Ectodermal cell (in vitro differentiated cells): ENCODE measurements around the gene LRCH1.

Experiments
- H3K27ac ChIP-seq: 2 replicates; pipeline ENCODE4 v1.7.0; 2013; ENCODE audit warnings: mild to moderate bottlenecking, low read depth, low read length; ENCODE audit not compliant: insufficient read depth, poor library complexity, severe bottlenecking
- H3K27me3 ChIP-seq: 2 replicates; pipeline ENCODE4 v1.7.0; 2013; ENCODE audit warnings: mild to moderate bottlenecking, low read length; ENCODE audit not compliant: insufficient read depth, control insufficient read depth, poor library complexity, severe bottlenecking
- H3K36me3 ChIP-seq: one replicate; pipeline ENCODE4 v1.7.0; 2013; ENCODE audit warnings: low read length; ENCODE audit not compliant: control insufficient read depth, insufficient read depth
- H3K4me1 ChIP-seq: one replicate; pipeline ENCODE4 v1.7.0; 2013; ENCODE audit warnings: low read length; ENCODE audit not compliant: control insufficient read depth, insufficient read depth
- H3K4me3 ChIP-seq: 2 replicates; pipeline ENCODE4 v1.7.0; 2013; ENCODE audit warnings: low read depth, low read length, control low read depth; ENCODE audit not compliant: insufficient read depth
- H3K9me3 ChIP-seq: 2 replicates; pipeline ENCODE4 v1.7.0; 2013; ENCODE audit warnings: mild to moderate bottlenecking, low read length, moderate library complexity; ENCODE audit not compliant: control insufficient read depth
- WGBS, 2 experiments: methylation state at CpG; one replicate each; pipeline ENCODE4 v1.1.7; 2013; ENCODE audit warnings: missing lambda C conversion rate in 2 of 2; 5-methylcytosine and 5-hydroxymethylcytosine counted together

Gene LRCH1

GRCh38 chr13:46609052-46609451 is 56.1 kb downstream of the LRCH1 start:
- Histone ChIP-seq H3K4me3 (no peak overlapping the region), H3K4me1 (no peaks in the 10 kb centered on the region), H3K27me3 (no peaks in the 10 kb centered on the region), H3K27ac (no peak overlapping the region), H3K36me3 (no peaks in the 10 kb centered on the region), H3K9me3 (no peaks in the 10 kb centered on the region)
- 93 to 96% methylated on average over 4 of the region's 4 CpGs for WGBS, 2 experiments

- Histone ChIP-seq H3K27me3 (no peaks in the 10 kb centered on the region), H3K27ac (no peak overlapping the region), H3K4me3 (no peak overlapping the region), H3K4me1 (no peaks in the 10 kb centered on the region), H3K9me3 (no peaks in the 10 kb centered on the region), H3K36me3 (no peaks in the 10 kb centered on the region)
- WGBS, 2 experiments = 82 to 90% methylated on average over 5 of the region's 6 CpGs
Observed at GRCh38 chr13:46609726-46610125, 56.8 kb downstream of the LRCH1 start.

- H3K36me3 ChIP-seq = no peaks in the 10 kb centered on the region
- no peaks in the 10 kb centered on the region for H3K9me3 ChIP-seq
- no peaks in the 10 kb centered on the region for H3K4me1 ChIP-seq
- no peaks in the 10 kb centered on the region for H3K27me3 ChIP-seq
- H3K27ac ChIP-seq = no peak overlapping the region
- H3K4me3 ChIP-seq = no peak overlapping the region
- WGBS, 2 experiments = 78 to 97% methylated on average over 1 to 3 of the region's 3 CpGs
Observed at GRCh38 chr13:46612267-46612666, 59.3 kb downstream of the LRCH1 start.

GRCh38 chr13:46613409-46614049 is 60.6 kb downstream of the LRCH1 start:
- H3K27me3 ChIP-seq = no peaks in the 10 kb centered on the region
- WGBS, 2 experiments = 93 to 94% methylated on average over 7 of the region's 8 CpGs
- no peak overlapping the region for H3K4me3 ChIP-seq
- H3K9me3 ChIP-seq = no peaks in the 10 kb centered on the region
- H3K4me1 ChIP-seq = no peaks in the 10 kb centered on the region
- H3K27ac ChIP-seq = no peak overlapping the region
- no peaks in the 10 kb centered on the region for H3K36me3 ChIP-seq

GRCh38 chr13:46614582-46614981 is 61.6 kb downstream of the LRCH1 start:
- Histone ChIP-seq H3K36me3 (no peaks in the 10 kb centered on the region), H3K9me3 (no peaks in the 10 kb centered on the region), H3K4me3 (no peak overlapping the region), H3K27me3 (no peaks in the 10 kb centered on the region), H3K4me1 (no peaks in the 10 kb centered on the region), H3K27ac (no peak overlapping the region)
- 95 to 100% methylated on average over 6 to 7 of the region's 7 CpGs for WGBS, 2 experiments

GRCh38 chr13:46615888-46616531 is 63.0 kb downstream of the LRCH1 start:
- H3K4me3 ChIP-seq = no peak overlapping the region
- WGBS, 2 experiments = 91 to 92% methylated on average over 6 to 8 of the region's 8 CpGs
- H3K4me1 ChIP-seq = no peaks in the 10 kb centered on the region
- H3K27me3 ChIP-seq = no peaks in the 10 kb centered on the region
- no peak overlapping the region for H3K27ac ChIP-seq
- no peaks in the 10 kb centered on the region for H3K36me3 ChIP-seq
- no peaks in the 10 kb centered on the region for H3K9me3 ChIP-seq

DNA sequence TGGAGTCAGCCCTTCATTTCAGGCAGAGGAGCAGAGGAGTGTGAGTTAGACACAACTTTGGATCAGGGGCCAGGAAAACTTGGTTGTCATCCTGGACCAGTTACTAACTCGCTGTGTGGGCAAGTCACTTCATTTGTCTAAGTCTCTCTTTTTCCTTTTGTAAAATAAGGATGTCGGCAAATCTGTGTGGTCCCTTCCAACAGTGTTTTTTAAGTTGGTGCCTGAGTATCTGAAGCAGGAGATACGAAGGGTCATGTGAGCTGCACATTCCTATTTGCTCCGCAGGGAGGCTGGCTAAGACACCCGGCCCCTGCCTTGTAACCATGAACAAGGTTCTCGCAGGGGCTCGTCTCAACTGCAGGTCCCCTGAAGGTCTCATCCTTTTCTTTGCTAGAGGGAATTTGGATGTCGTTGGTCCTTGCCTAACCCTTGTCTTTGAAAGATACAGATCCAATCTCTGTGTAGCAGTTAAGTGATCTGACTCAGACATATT is 64.3 kb downstream of the LRCH1 start:
- Histone ChIP-seq H3K27ac (no peak overlapping the region), H3K9me3 (no peaks in the 10 kb centered on the region), H3K4me1 (no peaks in the 10 kb centered on the region), H3K4me3 (no peak overlapping the region), H3K36me3 (no peaks in the 10 kb centered on the region), H3K27me3 (no peaks in the 10 kb centered on the region)
- 76 to 83% methylated on average over 8 of the region's 8 CpGs for WGBS, 2 experiments

DNA sequence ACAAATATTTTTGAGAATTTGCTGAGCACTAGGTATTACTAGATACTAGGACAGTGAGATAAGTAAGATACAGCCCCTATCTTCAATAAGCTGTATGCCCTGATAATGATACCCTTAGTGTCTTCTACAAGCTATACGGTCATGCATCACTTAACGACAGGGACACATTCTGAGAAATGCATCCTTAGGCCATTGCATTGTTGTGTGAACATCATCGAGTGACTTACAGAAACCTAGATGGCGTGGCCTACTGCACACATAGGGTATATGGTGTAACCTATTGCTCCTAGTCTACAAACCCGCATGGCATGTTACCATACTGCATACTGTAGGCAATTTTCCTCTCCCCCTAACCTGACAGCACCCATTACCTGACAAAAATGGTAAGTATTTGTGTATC is 64.9 kb downstream of the LRCH1 start:
- WGBS, 2 experiments = 83 to 85% methylated on average over 5 of the region's 5 CpGs
- H3K27ac ChIP-seq = no peak overlapping the region

GRCh38 chr13:46618694-46619254 is 65.8 kb downstream of the LRCH1 start:
- H3K36me3 ChIP-seq = no peaks in the 10 kb centered on the region
- H3K9me3 ChIP-seq = no peaks in the 10 kb centered on the region
- H3K4me3 ChIP-seq = no peak overlapping the region
- no peaks in the 10 kb centered on the region for H3K27me3 ChIP-seq
- no peak overlapping the region for H3K27ac ChIP-seq
- H3K4me1 ChIP-seq = no peaks in the 10 kb centered on the region
- WGBS, 2 experiments = 93 to 95% methylated on average over 2 to 3 of the region's 3 CpGs

More for the DNA sequence above, 64.9 kb downstream of the LRCH1 start:
- Histone ChIP-seq H3K9me3 (no peaks in the 10 kb centered on the region), H3K27me3 (no peaks in the 10 kb centered on the region), H3K4me3 (no peak overlapping the region), H3K4me1 (no peaks in the 10 kb centered on the region), H3K36me3 (no peaks in the 10 kb centered on the region)

- H3K4me1 ChIP-seq = no peaks in the 10 kb centered on the region
Observed at GRCh38 chr13:46620029-46620428, 67.1 kb downstream of the LRCH1 start.

More at GRCh38 chr13:46620029-46620428, 67.1 kb downstream of the LRCH1 start:
- H3K27me3 ChIP-seq = no peaks in the 10 kb centered on the region
- 82 to 92% methylated on average over 5 of the region's 5 CpGs for WGBS, 2 experiments
- no peaks in the 10 kb centered on the region for H3K36me3 ChIP-seq
- H3K9me3 ChIP-seq = no peaks in the 10 kb centered on the region
- H3K4me3 ChIP-seq = no peak overlapping the region
- no peak overlapping the region for H3K27ac ChIP-seq
